GM12878 (cell line): ENCODE results near the gene ERFL.

Experiments
- CHD2 ChIP-seq: IDR thresholded peaks from 2 replicates; pipeline ENCODE4 v1.6.1; 2011; ENCODE audit warnings: low read depth, low read length, improper control_type of control experiment, borderline replicate concordance
- CTCF ChIP-seq, 3 experiments: IDR thresholded peaks in 2 of 3; conservative IDR thresholded peaks in 1 of 3; 2 replicates each; pipeline ENCODE4 v1.5.1; 2011; ENCODE audit warnings: low read depth in 3 of 3, low read length in 3 of 3, mild to moderate bottlenecking in 3 of 3, control low read depth in 2 of 3, moderate library complexity in 2 of 3, inconsistent platforms in 1 of 3, mixed read lengths in 1 of 3; ENCODE audit not compliant: control insufficient read depth in 2 of 3, insufficient read depth in 1 of 3; ENCODE audit errors: extremely low read depth in 1 of 3
- FOXM1 ChIP-seq: IDR thresholded peaks from 2 replicates; pipeline ENCODE4 v1.6.1; 2012; ENCODE audit warnings: low read depth, mild to moderate bottlenecking, inconsistent platforms, low read length, moderate library complexity
- ZNF24 ChIP-seq: fragments of 450-650 bp; IDR thresholded peaks from 2 replicates; pipeline ENCODE4 v1.6.1; 2017; ENCODE audit warnings: antibody characterized with exemption, mild to moderate bottlenecking
- TF ChIP-seq, protein P1 (sequence below): fragments of 450-650 bp; IDR thresholded peaks from 2 replicates; pipeline ENCODE4 v1.6.1; 2018; ENCODE audit warnings: mild to moderate bottlenecking, low read depth, moderate library complexity; ENCODE audit not compliant: partially characterized antibody
- TF ChIP-seq, protein P2 (sequence below): IDR thresholded peaks from 2 replicates; pipeline ENCODE4 v1.6.1; 2012; ENCODE audit warnings: low read depth, low read length, improper control_type of control experiment

- TF ChIP-seq CTCF (IDR thresholded peaks at IDR 0.05 in 2 of 3, conservative IDR thresholded peaks at IDR 0.05 in 1 of 3; ENCODE audit: control insufficient read depth in 2 of 3, extremely low read depth in 1 of 3, insufficient read depth in 1 of 3, low read depth in 3 of 3, low read length in 3 of 3): no peak
- TF ChIP-seq, protein P1, sequence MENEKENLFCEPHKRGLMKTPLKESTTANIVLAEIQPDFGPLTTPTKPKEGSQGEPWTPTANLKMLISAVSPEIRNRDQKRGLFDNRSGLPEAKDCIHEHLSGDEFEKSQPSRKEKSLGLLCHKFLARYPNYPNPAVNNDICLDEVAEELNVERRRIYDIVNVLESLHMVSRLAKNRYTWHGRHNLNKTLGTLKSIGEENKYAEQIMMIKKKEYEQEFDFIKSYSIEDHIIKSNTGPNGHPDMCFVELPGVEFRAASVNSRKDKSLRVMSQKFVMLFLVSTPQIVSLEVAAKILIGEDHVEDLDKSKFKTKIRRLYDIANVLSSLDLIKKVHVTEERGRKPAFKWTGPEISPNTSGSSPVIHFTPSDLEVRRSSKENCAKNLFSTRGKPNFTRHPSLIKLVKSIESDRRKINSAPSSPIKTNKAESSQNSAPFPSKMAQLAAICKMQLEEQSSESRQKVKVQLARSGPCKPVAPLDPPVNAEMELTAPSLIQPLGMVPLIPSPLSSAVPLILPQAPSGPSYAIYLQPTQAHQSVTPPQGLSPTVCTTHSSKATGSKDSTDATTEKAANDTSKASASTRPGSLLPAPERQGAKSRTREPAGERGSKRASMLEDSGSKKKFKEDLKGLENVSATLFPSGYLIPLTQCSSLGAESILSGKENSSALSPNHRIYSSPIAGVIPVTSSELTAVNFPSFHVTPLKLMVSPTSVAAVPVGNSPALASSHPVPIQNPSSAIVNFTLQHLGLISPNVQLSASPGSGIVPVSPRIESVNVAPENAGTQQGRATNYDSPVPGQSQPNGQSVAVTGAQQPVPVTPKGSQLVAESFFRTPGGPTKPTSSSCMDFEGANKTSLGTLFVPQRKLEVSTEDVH: no peak
- no peak for TF ChIP-seq ZNF24
- TF ChIP-seq FOXM1: no peak
- no peak for TF ChIP-seq CHD2
- TF ChIP-seq, protein P2, sequence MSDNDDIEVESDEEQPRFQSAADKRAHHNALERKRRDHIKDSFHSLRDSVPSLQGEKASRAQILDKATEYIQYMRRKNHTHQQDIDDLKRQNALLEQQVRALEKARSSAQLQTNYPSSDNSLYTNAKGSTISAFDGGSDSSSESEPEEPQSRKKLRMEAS: no peak
These were observed 28.4 kb upstream of the ERFL start for GRCh38 chr19:41956621-41957020.
